ENCODE data around the gene CCL17.
"Not testable (repeated sequence)": the region's sequence is repeated elsewhere in the genome, so short reads cannot be mapped to it uniquely, and the experiment has no call there.

CCL17 gene

DNA sequence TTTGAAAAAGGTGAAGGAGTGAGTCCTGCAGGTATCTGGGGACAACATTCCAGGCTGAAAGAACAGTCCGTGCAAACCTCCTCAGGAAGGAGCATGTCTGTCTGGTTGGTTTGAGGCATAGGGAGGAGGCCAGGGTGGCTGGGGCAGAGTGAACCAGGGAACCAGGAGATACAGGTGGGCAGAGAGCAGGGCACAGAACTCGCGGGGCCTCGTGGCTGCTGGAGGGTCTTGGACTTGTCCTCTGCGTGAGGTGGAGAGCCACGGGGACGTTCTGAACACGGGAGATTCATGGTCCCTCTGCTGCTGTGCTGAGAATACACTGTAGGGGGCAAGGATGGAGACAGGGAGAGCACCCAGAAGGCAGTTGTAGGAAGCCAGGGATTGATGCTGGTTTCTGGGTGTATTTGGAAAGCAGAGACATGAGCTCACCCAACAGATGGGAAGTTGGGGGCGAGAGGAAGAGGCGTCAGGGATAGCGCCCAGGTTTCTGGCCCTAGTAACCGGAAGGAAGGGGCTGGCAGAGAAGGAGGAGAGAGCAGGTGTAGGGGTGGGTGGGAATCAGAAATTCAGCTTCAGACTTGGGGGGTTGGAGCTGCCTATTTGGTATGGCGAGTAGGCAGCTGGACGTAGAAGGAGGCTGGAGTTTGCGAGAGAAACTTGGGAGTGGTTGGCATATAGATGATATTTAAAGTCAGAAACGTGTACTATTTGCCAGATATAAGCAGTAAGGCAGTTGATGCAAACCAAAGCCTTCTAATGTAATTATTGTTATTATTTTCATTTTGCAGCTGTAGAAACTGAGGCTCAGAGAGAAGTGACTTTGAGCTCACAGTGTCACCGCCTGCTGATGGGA is at the start of gene CCL17:
TSS of gene CCL17 (plus strand) at position 803 of the 853 bp plus-strand sequence. CDS start 9,166 bp downstream, outside the sequence.
- no peak for DNase-seq

DNA sequence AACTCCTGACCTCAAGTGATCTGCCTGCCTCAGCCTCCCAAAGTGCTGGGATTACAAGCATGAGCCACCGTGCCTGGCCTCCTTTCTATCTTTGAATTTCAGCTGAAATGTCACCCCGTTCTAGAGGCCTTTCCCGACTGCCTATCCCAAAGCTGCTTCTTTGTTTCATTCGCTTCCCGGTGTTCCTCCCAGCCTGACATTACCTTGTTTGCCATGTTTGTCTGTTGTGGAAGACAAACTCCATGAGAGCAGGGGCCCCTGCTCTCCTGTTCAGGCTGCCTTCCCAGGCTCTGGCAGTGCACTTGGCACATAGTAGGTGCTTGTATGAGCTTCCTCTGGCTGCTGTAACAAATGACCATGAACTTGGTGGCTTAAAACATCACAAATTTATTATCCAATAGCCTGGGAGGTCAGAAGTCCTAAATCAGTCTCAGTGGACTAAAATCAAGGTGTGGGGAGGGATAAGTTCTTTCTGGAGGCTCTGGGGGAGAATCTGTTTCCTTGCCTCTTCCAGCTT is 48.6 kb upstream of the CCL17 start:
- DNase-seq: no peak

DNA sequence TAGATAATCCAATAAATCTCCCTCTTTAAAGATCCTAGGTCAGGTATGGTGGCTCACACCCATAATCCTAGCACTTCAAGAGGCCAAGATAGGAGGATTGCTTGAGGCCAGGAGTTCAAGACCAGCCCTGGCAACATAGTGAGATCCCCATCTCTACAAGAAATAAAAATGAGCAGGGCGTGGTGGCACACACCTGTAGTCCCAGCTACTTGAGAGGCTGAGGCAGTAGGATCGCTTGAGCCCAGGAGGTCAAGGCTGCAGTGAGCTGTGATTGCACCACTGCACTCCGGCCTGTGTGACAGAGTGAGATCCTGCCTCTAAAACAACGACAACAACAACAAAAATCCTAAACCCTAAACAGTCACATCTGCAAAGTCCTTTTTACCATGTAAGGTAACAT is 48.0 kb upstream of the CCL17 start:
- no peak for DNase-seq

DNA sequence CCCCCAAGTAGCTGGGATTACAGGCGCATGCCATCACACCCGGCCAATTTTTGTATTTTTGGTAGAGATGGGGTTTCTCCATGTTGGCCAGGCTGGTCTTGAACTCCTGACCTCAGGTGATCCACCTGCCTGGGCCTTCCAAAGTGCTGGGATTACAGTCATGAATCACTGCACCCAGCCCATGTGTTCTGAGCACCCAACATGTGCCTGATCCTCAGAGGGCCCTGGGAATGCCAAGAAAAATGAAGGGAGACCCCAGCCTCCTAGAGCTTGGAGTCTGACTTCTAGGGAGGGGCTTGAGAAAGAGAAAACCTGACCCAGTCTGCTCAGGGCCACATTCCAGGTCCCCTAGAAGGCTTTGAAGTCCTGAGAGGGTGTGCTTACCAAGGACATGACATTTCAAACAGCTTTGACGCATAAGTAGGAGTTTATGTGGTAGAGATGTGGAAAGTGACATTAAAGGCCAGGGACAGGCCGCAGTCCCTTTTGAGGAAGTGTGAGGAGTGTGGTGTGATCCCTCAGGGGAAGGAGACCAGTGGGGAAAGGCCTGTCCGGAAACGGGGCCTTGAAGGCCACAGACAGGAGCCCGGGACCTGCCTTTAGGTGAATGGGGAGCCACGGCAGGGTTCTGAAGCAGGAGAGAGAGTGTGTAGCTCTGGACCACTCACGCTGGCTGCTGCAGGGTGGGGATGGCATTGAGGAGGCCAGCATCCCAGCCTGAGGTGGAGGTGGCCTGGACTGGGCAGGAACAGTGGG is 47.1 kb upstream of the CCL17 start:
- DNase-seq: no peak

DNA sequence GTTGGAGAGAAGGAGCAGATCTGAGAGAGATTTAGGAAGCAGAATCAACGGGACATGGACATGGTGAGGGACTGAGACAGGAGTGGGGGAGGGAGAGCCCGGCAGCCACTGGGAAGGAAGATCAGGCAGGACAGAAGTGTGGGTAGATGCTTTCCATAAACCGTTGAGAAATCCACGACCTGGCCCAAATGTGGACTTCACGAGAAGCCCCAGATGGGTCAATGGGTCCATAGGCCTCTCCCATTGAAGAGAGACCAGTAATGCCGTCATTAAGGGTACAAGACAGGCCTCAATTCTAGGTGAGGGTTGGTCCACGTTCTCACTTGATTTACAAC is 46.5 kb upstream of the CCL17 start:
- DNase-seq: no peak

DNA sequence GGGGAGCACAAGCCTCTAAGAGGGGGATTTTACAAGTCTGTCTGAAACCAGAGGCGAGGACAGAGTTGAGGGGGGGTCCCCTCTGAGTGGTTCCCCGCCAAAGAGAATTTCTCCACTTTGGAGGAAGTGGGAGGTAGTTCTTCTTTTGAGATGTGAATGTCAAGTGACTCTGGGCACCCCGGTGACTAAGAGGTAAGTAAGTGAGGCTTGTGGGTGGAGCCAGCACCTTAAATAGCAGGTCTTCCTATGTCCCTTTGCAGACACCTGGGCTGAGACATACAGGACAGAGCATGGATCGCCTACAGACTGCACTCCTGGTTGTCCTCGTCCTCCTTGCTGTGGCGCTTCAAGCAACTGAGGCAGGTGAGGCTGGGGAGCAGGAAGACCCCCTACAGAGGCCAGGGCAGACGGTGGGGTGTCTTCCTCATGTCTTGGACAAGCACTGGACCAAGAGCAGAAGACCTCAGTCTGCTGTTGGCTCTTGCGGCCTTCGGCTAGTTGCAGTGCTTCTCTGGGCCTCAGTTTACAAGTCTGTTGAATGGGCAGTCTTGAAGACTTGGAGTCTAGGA is 46.0 kb upstream of the CCL17 start, which contains the start of gene CCL22:
TSS of gene CCL22 (plus strand) at position 257 of the 569 bp plus-strand sequence. CDS start at position 291, 34 bp downstream.
- no peak for DNase-seq

DNA sequence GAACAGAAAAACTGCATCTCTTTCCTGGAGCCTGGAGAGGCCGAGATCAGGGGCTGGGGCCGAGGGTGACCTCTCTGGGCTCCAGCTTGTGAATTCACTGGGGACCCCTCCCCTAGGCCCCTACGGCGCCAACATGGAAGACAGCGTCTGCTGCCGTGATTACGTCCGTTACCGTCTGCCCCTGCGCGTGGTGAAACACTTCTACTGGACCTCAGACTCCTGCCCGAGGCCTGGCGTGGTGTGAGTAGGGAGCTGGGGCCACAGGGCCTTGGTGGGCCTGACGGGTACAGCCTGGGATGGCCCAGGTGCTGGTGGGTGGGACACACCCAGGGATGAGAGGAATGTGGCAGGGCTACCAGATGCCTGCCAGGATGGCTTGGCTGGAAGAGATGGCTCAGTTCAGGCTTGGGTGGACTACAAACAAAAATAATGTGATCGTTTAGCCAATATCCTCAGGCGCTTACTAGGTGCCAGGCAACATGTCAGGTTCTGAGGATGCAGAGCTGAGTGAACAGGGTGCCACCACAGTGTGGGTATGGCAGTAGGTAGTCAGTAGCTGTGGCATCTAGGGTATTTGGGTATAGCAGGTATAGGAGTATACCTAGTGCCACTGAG is 44.1 kb upstream of the CCL17 start:
- no peak for DNase-seq

DNA sequence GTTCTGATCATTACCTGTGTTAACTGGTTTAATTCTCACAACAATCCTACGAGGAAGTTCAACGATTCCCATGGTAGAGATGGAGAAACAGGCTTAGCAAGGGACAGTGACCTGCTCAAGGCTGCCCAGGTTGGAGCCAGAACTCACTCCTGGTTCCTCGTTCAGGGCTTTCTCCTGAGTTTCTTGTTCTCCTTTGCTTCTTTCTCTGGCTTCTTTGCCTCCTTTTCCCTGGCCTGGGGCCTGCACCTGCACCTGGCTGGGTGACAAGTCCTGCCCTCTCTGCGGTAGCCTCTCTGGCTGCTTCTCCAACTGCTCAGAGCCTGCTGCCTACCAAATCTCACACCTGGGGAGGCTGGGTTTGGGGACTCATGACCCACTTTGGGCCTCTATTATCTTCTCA is 43.2 kb upstream of the CCL17 start:
- DNase-seq: no peak

DNA sequence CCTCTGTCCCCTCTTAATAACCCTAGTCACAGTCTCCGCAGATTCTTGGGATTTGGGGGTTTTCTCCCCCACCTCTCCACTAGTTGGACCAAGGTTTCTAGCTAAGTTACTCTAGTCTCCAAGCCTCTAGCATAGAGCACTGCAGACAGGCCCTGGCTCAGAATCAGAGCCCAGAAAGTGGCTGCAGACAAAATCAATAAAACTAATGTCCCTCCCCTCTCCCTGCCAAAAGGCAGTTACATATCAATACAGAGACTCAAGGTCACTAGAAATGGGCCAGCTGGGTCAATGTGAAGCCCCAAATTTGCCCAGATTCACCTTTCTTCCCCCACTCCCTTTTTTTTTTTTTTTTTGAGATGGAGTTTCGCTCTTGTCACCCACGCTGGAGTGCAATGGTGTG is 40.4 kb upstream of the CCL17 start:
- DNase-seq: no peak

DNA sequence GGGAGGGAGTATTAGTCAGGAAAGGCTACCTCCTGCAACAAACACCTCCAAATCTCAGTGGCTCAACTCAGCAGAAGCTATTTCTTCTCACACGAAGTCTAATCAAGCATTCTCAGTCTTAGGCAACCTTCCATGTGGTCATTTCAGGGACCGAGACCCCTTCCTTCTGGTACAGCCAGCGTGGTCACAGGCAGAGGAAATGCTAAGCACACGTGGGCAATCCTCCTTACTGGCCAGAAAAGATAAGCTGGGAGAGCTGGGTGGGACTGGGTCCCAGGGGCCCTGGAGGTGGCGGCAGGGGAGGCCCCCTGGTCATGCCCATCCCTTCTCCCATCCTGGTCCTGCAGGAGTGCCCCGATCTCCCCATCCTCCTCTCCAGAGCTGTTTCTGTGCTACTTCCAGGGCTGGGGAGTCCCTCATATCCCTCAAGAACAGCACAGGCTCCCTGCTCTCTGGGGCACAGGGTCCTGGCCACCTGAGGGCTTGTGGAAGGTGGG is 38.0 kb upstream of the CCL17 start:
- no peak for DNase-seq

DNA sequence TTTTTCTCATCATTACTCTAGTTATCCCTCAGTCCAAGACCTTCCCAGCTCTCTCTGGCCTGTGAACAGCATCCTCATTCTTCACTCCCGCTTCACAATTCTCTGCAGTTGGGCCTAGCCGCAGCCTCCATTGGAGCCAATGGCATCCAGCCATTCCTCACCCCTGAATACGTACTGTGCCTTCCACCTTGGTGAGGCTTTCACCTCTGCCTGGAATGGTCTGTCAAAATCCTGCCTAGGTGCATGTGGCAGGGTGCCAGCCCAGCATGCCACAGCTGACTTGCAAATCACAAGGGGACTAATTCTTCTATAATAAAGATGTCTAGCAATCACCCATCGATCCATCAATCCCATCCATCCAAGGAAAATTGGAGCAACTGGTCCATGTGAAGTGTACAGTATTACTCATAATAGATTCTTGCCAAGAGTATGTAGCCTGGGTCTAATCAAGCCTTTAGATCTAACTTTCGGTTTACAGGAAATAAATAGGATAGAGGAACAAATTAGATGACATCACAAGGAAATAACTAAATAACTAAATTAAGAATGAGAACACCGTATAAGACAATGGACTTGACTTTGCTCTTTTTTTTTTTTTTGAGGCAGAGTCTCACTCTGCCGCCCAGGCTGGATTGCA is 37.3 kb upstream of the CCL17 start:
- DNase-seq: no peak

DNA sequence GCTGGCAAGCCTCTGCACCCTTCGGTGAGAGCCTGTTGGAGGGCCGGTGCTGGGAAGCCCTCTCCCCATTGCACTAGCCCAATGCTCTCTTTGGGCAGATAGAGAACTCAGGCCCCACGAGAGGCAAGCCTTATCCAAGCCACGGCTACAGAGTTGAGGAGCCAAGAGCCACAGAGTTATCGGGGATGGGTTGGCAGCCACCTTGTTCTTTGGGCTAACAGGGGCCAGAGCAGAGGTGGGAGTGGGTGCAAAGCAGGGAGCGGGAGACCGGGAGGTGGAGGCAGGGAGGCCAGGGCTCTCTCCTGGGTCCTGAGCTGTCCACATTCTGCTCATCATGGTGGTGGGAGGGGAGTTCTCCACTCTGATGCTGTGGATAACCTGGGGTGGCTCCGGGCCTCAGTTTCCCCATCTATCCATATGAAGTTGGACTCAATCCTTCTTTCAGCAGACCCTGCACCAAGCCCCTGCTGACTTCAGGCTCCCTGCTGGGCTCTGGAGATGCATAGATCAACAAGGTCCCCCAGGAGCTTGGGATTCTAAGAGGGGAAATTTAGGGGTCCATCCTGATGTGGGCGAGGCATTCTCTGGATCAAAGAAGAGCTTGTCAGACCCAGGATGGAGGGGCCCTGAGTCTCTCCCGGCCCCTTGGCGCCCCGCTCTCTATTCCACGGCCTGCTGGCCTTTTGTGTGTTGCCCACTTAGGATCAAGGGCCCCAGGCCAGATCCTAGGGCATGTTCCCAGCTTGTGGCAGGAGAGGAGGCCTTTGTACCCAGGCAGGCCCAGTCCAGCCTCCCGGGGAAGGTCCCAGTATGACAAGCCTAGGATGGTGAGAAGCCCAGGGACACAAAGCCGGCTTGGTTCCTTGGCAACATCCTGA is 32.8 kb upstream of the CCL17 start:
- no peak for DNase-seq

DNA sequence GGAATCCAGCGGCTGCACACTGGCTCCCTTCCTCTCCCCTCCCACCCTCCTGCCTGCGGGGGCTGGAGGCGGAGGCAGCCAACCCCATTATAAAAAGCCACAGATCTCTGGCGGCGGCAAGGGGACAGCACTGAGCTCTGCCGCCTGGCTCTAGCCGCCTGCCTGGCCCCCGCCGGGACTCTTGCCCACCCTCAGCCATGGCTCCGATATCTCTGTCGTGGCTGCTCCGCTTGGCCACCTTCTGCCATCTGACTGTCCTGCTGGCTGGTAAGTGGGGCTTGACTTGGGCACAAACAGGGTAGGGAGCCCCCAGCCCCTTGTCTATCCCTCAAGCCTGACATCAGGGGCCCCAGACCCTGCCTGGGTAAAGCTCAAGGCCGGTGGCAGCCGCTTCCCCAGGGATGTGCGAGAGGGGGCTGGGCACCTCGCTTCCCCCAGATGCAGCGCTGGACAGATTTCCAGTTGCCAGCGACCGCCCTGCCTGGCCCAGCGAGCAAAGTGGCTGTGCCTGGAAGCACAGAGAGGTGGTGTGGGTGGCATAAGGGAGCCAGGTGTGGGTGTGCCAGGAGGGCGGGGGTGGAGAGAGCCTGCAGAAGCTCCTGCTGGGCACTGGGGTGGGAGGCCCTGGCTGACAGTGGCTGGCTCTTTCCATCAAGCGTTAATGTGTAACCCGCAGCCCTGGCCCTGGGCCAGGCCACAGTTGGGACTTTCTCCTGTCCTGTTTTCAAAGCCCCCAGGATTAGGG is 32.0 kb upstream of the CCL17 start, which contains the start of gene CX3CL1:
TSS of gene CX3CL1 (plus strand) at position 119 of the 745 bp plus-strand sequence. CDS start at position 198, 79 bp downstream.
- DNase-seq: peak; percentile 63

DNA sequence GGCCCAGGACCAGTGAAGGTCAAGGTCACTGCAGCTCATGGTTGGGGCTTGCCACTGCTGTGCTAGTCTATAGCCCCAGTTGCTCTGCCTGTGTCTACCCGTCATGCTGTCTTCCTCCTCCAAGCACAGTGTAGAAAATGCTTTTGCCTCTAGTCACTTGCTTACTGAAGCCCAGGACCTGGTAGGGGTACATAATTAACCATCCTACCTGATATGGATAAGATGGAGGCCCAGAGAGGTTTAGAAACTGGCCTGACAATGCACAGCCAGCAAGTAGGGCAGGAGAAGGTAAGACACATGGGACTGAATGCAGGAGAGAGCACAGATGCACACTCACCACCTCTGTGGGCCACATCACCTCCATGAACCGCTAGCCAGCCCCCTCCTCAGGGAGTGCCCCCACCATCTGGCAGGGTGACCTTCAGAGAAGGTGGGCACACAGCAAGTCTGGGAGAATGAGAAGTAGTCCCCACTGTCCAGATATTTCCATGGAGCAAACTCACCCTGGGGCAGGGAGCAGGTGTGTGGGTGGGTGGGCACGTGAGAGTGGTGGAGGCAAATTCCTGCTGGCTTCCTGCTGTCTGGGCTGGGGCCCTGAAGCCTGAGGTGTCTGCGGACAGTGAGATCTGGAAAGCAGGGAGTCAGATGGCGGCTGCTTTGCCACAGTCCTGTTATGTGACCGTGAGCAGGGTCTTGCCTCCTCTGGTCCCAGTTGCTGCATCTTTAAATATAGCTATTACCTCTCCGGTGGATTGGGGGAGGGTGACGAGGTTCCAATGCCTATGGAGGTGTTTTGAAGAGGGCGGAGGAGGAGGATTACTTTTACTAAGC is 31.2 kb upstream of the CCL17 start:
- DNase-seq: no peak

DNA sequence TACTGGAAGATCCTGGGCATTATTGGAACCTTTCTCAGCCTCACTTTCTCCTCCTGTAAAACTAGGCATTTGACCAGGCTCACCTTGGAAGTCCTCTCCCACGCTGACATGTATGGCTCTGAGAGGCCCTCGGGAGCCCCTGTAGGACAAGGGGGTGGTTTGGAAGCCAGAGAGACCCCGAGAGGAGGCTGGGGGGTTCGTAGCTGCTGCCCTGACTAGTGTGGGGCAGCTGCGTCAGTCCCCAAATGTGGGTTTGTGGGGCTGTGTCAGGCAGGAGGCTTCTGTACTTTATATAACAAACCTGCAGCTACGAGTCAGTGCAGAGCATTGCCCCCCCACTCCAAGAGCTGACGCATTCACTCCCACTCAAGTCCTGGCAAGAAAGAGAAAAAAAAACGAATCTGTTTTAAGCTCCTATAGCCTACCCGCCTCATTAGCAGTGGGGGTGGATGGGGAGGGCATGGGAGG is 30.5 kb upstream of the CCL17 start:
- no peak for DNase-seq

DNA sequence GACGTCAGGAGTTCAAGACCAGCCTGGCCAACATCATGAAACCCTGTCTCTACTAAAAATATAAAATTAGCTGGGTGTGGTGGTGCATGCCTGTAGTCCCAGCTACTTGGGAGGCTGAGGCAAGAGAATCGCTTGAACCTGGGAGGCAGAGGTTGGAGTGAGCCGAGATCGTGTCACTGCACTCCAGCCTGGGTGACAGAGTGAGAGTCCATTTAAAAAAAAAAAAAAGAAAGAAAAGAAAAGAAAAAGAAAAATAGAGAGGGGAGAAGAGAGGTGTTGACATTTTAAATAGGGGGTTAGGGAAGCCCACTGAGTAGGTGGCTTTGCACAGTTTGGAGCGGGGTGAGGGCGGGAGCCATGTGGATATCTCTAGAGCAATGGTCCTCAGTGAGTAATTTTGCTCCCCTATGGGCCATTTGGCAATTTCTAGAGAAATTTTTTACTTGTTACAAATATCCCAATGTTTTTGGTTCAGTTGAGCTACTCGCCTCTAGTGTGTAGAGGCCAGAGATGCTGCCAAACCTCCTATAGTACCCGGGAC is 29.6 kb upstream of the CCL17 start:
- DNase-seq: not testable (repeated sequence)

DNA sequence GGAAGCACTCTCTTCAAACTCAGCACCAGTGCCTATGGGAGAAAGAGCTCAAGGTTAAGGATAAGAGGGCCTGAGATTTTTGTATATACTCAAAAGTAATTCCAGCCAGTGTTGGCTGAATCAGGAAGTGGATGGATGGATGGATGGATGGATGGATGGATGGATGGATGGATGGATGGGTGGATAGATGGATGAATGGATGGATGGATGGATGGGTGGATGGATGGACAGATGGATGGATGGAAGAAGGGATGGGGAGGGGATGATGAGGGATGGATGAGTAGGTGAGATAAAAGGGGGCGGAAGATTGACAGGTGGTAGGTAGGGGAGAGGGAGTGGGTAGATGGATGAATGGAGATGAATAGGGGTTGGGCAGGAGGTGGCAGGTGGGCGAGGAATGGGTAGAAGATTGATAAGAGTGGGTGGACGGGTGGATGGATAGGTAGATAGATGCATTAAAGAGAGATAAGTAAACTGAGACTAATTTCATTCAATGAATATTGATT is 28.2 kb upstream of the CCL17 start:
- DNase-seq: no peak

DNA sequence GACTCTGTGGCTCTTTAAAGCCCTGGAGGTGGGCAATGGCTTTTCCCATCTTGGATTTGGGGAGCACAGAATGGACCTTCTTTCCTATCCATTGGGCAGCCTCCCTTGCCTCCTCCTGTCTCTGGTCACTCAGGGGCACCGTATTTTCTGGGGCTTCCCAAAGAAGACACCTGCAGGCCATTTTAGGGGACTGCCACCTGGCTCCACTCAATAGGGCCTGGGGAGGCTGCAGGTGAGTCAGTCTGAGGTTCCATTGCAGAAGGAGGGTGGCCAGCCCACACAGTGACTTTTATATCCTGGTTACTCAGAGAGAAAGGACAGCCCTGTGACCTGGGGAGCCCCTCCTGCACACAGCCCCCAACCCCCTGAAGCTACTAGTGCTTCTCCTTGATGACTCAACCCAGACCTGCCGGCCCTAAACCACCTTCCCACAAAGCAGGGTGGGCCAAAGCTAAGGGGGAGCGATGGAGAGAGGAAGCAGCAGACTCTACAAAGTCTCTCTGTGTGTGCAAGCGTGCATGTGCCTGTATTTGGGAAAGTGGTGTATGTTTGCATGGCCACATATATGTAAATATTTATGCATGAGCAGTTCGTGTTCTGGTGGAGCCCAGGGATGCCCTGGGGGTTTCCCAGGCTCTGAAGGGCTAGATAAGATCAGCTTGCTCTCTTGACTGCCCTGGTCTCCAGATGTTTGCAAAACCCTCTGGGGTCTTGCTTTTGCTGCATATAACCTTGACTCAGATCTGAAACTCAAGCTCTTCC is 27.3 kb upstream of the CCL17 start:
- no peak for DNase-seq
